Activated CD8-positive, alpha-beta T cell treated with anti-CD3 and anti-CD28 coated beads for 36 hours (primary cell): Measurements from ENCODE around the gene RAB41. TPM values are rescaled to one million over a fixed set of nuclear protein-coding genes. Genes with fewer than 3 reads are reported as not detected.
"Not testable (repeated sequence)": the region's sequence is repeated elsewhere in the genome, so short reads cannot be mapped to it uniquely, and the experiment has no call there.

Experiments used
- ATAC-seq: fragments of 200-7000 bp; cut with Tn5 transposase; one replicate; pipeline ENCODE4 v1.10.0; 2021; ENCODE audit warnings: mild to moderate bottlenecking, moderate library complexity
- CTCF ChIA-PET: fragments of 350-600 bp; sonication (Branson Sonifier 250); formaldehyde crosslinking; loops from one replicate; lab custom pipeline; 2021; ENCODE audit warnings: antibody characterized with exemption; lab: Charles Lee
- POLR2A ChIA-PET: fragments of 350-600 bp; sonication (Branson Sonifier 250); formaldehyde crosslinking; loops from one replicate; lab custom pipeline; 2021; ENCODE audit warnings: antibody characterized with exemption; lab: Charles Lee
- DNase-seq: peaks from one replicate; pipeline ENCODE4 v3.0.0-alpha.2; 2020
- H3K27ac Mint-ChIP-seq: one replicate; pipeline ENCODE4 v1.8.0; 2021; ENCODE audit warnings: mild to moderate bottlenecking, mixed read lengths
- H3K27me3 Mint-ChIP-seq: one replicate; pipeline ENCODE4 v1.8.0; 2021; ENCODE audit warnings: mixed read lengths
- H3K36me3 Mint-ChIP-seq: one replicate; pipeline ENCODE4 v1.8.0; 2021; ENCODE audit warnings: low read depth, mixed read lengths
- H3K4me1 Mint-ChIP-seq: one replicate; pipeline ENCODE4 v1.8.0; 2021; ENCODE audit warnings: low read depth, mixed read lengths
- H3K4me3 Mint-ChIP-seq: one replicate; pipeline ENCODE4 v1.8.0; 2021; ENCODE audit warnings: mild to moderate bottlenecking, moderate library complexity, mixed read lengths
- H3K9me3 Mint-ChIP-seq: one replicate; pipeline ENCODE4 v1.8.0; 2021; ENCODE audit warnings: mixed read lengths
- CTCF ChIP-seq: fragments of 200-600 bp; IDR thresholded peaks from one replicate; pipeline ENCODE4 v1.8.0; 2022; ENCODE audit warnings: antibody characterized with exemption, mild to moderate bottlenecking
- intact Hi-C: fragments of 100-400 bp; cut with micrococcal nuclease; formaldehyde crosslinking; loops from one replicate; pipeline ENCODE4 v1.10.0; 2022
- total RNA-seq, 2 experiments: library from RNA; stranded (reverse); gene quantifications; one replicate each; pipeline ENCODE4 v1.2.3, GENCODE V29; 2021

RAB41 gene
- total RNA-seq, 2 experiments from 2014 or later = not detected

GRCh38 chrX:70322784-70323183, 40.8 kb downstream of the RAB41 start:
- DNase-seq (no peak), ATAC-seq (no peak)
- Mint-ChIP-seq H3K27ac (no peak overlapping the region), H3K36me3 (no peaks in the 10 kb centered on the region), H3K27me3 (no peaks in the 10 kb centered on the region), H3K9me3 (no peaks in the 10 kb centered on the region), H3K4me1 (no peaks in the 10 kb centered on the region), H3K4me3 (no peak overlapping the region)
- no peak for TF ChIP-seq CTCF
- CTCF ChIA-PET = no interaction called here
- intact Hi-C loops = no loop called here
- POLR2A ChIA-PET = no interaction called here

GRCh38 chrX:70323628-70324027, 41.7 kb downstream of the RAB41 start:
- ATAC-seq, H3K36me3 Mint-ChIP-seq, CTCF ChIA-PET, H3K27me3 Mint-ChIP-seq, H3K9me3 Mint-ChIP-seq, H3K4me3 Mint-ChIP-seq, POLR2A ChIA-PET, DNase-seq, intact Hi-C loops, H3K4me1 Mint-ChIP-seq, H3K27ac Mint-ChIP-seq: not testable (repeated sequence)

- CTCF ChIA-PET = no interaction called here
- ATAC-seq = no peak
- POLR2A ChIA-PET = no interaction called here
- H3K27me3 Mint-ChIP-seq = no peaks in the 10 kb centered on the region
- no peak for DNase-seq
- no peaks in the 10 kb centered on the region for H3K36me3 Mint-ChIP-seq
- intact Hi-C loops = no loop called here
- H3K9me3 Mint-ChIP-seq = no peaks in the 10 kb centered on the region
- H3K27ac Mint-ChIP-seq = no peak overlapping the region
- no peak for TF ChIP-seq CTCF
- H3K4me1 Mint-ChIP-seq = no peaks in the 10 kb centered on the region
- H3K4me3 Mint-ChIP-seq = no peak overlapping the region
Observed at GRCh38 chrX:70324326-70324725, 42.4 kb downstream of the RAB41 start.

GRCh38 chrX:70331161-70331560, 49.2 kb downstream of the RAB41 start:
- H3K36me3 Mint-ChIP-seq = peaks cover 5% of the 10 kb centered on the region
- ATAC-seq (no peak), DNase-seq (no peak)
- H3K4me1 Mint-ChIP-seq = no peaks in the 10 kb centered on the region
- no peaks in the 10 kb centered on the region for H3K9me3 Mint-ChIP-seq
- POLR2A ChIA-PET = no interaction called here
- no peak overlapping the region for H3K4me3 Mint-ChIP-seq
- CTCF ChIA-PET = no interaction called here
- no peak for TF ChIP-seq CTCF
- intact Hi-C loops = no loop called here
- H3K27me3 Mint-ChIP-seq = no peaks in the 10 kb centered on the region
- no peak overlapping the region for H3K27ac Mint-ChIP-seq

- CTCF ChIA-PET = no interaction called here
- Mint-ChIP-seq H3K27ac (no peak overlapping the region), H3K4me3 (no peak overlapping the region), H3K9me3 (no peaks in the 10 kb centered on the region), H3K36me3 (peaks cover 5% of the 10 kb centered on the region), H3K27me3 (no peaks in the 10 kb centered on the region), H3K4me1 (peaks cover 7% of the 10 kb centered on the region)
- no peak for ATAC-seq
- TF ChIP-seq CTCF = no peak
- POLR2A ChIA-PET = no interaction called here
- intact Hi-C loops = no loop called here
- no peak for DNase-seq
Observed at GRCh38 chrX:70332600-70332999, 50.6 kb downstream of the RAB41 start.

Other genes starting within 250 kb of the RAB41 start
- gene AWAT2, start 232.2 kb upstream of the RAB41 start, total RNA-seq = not detected
- not detected for gene OTUD6A, start 219.7 kb upstream of the RAB41 start, total RNA-seq
- gene IGBP1, start 148.7 kb upstream of the RAB41 start, total RNA-seq = 10 to 100 TPM; 43.5 to 45.1 TPM
- gene DGAT2L6, start 104.7 kb upstream of the RAB41 start, total RNA-seq = not detected
- gene AWAT1, start 47.5 kb upstream of the RAB41 start, total RNA-seq = not detected
- under 1 TPM in 1 of 2 experiments, not detected in 1; 0.27 TPM for gene P2RY4, start 22.0 kb upstream of the RAB41 start, total RNA-seq
- gene ARR3, start 13.8 kb upstream of the RAB41 start, total RNA-seq = not detected
- 10 to 100 TPM; 18.6 to 20.8 TPM for gene PDZD11, start 7.8 kb downstream of the RAB41 start, total RNA-seq
- 10 to 100 TPM; 19.5 to 22.3 TPM for gene KIF4A, start 7.9 kb downstream of the RAB41 start, total RNA-seq
- not detected for gene GDPD2, start 141.1 kb downstream of the RAB41 start, total RNA-seq
- gene DLG3, start 162.7 kb downstream of the RAB41 start, total RNA-seq = 10 to 100 TPM; 24.8 to 27.3 TPM